HL-60 (cell line): ENCODE data around the gene ACRBP.
A peak's percentile ranks its signal among the peaks of the same experiment; 100 is the strongest.

Experiments
- DNase-seq, 2 experiments: peaks; one replicate each; pipeline ENCODE4 v3.0.0-alpha.2; 2010 to 2020; ENCODE audit warnings: low read depth in 1 of 2, low spot score in 1 of 2
- H3K27ac ChIP-seq: fragments of 250-450 bp; sonication (Bioruptor Pico); replicated peaks from 2 replicates; pipeline ENCODE4 v1.5.1; 2020; ENCODE audit warnings: mild to moderate bottlenecking, moderate library complexity
- H3K27me3 ChIP-seq: fragments of 250-450 bp; sonication (Bioruptor Pico); 2 replicates; pipeline ENCODE4 v1.5.1; 2021; ENCODE audit warnings: mild to moderate bottlenecking, moderate library complexity; ENCODE audit not compliant: insufficient read depth, poor library complexity, severe bottlenecking
- H3K4me3 ChIP-seq: replicated peaks from 2 replicates; pipeline ENCODE4 v1.5.1; 2011; ENCODE audit warnings: mild to moderate bottlenecking, control low read depth, low read length; ENCODE audit not compliant: insufficient read depth
- GABPA ChIP-seq: IDR thresholded peaks from 2 replicates; pipeline ENCODE4 v1.6.1; 2012; ENCODE audit warnings: low read depth
- POLR2AphosphoS5 ChIP-seq: IDR thresholded peaks from 2 replicates; pipeline ENCODE4 v1.6.1; 2012; ENCODE audit warnings: low read depth
- REST ChIP-seq: IDR thresholded peaks from 2 replicates; pipeline ENCODE4 v1.6.1; 2012; ENCODE audit warnings: low read depth; ENCODE audit not compliant: insufficient replicate concordance
- SPI1 ChIP-seq: IDR thresholded peaks from 2 replicates; pipeline ENCODE4 v1.6.1; 2012; ENCODE audit warnings: low read depth, mild to moderate bottlenecking, borderline replicate concordance
- TF ChIP-seq, protein P1 (sequence below): IDR thresholded peaks from one replicate; pipeline ENCODE4 v1.5.1; 2011; ENCODE audit warnings: low read length, control low read depth, inconsistent platforms; ENCODE audit not compliant: insufficient read depth

ACRBP gene

DNA sequence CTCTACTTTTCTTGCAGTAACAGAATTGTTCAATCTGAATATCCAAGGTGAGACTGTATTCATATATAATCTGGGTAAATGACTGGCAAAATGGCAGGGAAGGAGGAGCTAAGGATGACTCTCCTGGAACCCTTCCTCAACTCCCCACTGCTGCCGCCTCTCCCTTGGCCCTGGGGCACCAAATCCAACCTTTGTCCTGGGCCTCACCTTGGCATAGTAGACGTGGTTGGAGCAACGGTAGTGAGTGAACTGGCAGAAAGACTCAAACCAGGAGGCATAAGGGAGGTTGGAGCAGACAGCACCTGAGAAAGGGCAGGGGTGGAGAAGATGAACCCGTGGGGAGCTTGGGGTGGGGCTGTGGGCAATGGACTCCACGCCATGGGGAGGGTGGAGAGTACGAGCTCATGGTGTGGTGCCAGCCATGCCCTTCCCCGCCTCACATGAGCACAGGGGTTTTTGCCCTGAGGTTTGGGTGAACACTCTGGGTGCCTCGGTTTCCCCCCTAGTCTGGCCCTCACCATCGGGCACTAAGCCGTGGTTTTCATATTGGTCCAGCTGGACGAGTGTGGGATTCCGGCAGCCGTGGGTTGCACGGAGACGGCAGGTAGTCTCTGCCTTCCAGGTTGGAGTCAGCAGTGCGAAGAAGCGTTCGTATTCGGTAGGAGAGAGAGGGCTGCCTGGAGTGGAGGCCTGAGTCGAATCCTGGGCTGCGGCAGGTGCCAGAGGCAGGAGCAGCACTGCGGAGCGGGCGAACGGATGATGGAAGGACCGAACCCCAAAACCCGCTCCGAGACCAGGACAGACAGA, 753 bp downstream of the ACRBP start:
- no peak for DNase-seq
- Histone ChIP-seq H3K27ac (peak overlapping the region; percentile 74), H3K4me3 (peak overlapping the region; percentile 46), H3K27me3 (no peaks in the 10 kb centered on the region)
- TF ChIP-seq GABPA: no peak
- TF ChIP-seq, protein P1, sequence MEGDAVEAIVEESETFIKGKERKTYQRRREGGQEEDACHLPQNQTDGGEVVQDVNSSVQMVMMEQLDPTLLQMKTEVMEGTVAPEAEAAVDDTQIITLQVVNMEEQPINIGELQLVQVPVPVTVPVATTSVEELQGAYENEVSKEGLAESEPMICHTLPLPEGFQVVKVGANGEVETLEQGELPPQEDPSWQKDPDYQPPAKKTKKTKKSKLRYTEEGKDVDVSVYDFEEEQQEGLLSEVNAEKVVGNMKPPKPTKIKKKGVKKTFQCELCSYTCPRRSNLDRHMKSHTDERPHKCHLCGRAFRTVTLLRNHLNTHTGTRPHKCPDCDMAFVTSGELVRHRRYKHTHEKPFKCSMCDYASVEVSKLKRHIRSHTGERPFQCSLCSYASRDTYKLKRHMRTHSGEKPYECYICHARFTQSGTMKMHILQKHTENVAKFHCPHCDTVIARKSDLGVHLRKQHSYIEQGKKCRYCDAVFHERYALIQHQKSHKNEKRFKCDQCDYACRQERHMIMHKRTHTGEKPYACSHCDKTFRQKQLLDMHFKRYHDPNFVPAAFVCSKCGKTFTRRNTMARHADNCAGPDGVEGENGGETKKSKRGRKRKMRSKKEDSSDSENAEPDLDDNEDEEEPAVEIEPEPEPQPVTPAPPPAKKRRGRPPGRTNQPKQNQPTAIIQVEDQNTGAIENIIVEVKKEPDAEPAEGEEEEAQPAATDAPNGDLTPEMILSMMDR: no peak
- TF ChIP-seq REST: no peak
- no peak for TF ChIP-seq POLR2AphosphoS5
- no peak for TF ChIP-seq SPI1

DNA sequence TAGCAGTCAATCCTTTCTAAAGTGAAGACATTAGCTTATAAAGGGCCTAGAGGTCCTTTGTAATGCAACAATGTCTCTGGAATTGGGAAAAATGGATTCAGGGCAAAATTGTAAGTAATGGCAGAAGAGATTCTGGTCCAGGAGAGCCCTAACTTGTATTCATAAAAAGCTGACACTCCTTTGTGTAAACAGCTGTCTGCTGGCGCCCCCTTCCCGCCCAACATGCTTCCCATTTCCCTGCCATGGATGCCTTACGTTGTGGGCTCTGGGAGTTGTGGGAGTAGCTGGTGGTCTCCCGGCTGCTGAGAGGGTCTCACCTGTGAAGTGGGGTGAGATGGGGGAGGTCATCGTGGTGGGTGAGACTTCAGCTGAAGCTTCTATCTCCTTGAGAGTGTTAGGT, 2.3 kb downstream of the ACRBP start:
- TF ChIP-seq, protein P1: no peak
- TF ChIP-seq POLR2AphosphoS5: no peak
- no peak for TF ChIP-seq SPI1
- no peak for TF ChIP-seq GABPA
- no peak for TF ChIP-seq REST
- Histone ChIP-seq H3K4me3 (no peak overlapping the region), H3K27ac (peak overlapping the region; percentile 86), H3K27me3 (no peaks in the 10 kb centered on the region)
- DNase-seq: no peak

DNA sequence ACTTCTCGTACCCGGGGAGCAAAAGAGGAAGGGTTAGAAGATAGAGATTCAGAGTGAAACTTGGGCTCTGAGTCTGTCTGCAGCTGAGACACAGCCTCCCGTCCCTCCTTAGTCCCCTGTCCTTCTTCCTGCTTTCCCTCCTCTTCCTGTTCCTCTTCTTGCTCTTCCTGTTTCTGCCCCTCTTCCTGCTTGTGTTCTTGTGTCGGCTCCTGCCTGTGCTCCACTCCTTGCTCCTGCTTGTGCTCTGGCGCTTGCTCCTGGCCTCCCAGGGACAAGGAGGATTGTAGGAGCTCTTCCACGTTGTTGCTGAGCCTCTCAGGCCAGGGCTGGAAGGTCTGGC, 3.0 kb downstream of the ACRBP start:
- H3K27me3 ChIP-seq: no peaks in the 10 kb centered on the region
- TF ChIP-seq REST (no peak), SPI1 (peak; percentile 98), GABPA (peak; percentile 72), POLR2AphosphoS5 (peak; percentile 82; the same call in 1 of the 2 replicates)
- H3K27ac ChIP-seq: peak overlapping the region; percentile 86
- H3K4me3 ChIP-seq: peak overlapping the region; percentile 15
- DNase-seq: peak; percentile 81 to 83
